Measurements from ENCODE around the gene USP43.

GRCh38 chr17:9729735-9730420 is 84.6 kb downstream of the USP43 start:
- TF ChIP-seq CTCF (conservative IDR thresholded peaks at IDR 0.05; ENCODE audit: low read depth, low read length) (no peak), EZH2 (IDR thresholded peaks at IDR 0.05; ENCODE audit: borderline replicate concordance, low read depth, low read length, poor library complexity, severe bottlenecking) (no peak)
